ENCODE results near the gene FAM120B.

DNA sequence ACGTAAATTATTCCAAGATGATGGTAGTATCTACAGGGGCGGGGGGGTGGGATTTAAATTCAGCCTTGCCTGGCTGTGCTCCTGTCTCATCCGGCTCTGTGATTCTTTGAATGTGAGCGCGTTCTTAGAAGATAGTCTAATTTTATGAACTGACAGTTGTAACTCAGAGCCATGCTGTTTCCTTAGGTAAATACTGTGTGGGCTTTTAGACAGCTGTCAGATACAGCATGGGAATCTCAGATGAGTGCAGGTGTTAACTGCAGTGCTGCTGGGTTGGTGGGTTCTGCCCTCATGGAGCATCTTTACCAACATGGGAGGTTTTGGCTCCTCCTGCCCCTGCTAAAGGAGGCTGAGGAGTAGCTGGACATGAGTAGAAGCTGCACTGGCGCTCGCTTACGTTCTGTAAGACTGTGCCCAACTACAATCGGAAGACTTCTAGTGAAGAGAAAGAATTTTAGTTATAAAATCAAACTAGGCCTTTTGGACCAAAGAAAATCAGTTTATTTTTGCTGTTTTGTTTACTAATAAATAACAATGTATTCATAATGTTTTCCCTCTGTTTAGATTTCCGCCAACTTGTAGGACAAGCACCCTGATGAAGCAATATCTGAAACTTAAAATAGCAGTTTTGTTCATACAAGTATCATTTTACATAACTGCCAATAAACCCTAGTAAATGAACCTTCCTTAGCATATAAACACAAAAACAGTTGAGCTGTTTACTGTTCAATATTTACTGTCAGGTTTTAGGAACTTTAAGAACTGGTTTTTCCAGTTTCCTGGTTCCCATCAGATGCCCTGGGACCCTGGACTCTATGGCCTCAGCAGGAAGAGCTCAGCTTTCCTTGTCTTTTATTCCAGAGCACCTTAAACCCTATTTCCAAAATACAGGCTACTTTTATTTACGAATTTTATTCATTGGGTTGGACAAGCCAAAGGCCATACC lies 66.1 kb downstream of the FAM120B start:
- TF ChIP-seq, protein P1, sequence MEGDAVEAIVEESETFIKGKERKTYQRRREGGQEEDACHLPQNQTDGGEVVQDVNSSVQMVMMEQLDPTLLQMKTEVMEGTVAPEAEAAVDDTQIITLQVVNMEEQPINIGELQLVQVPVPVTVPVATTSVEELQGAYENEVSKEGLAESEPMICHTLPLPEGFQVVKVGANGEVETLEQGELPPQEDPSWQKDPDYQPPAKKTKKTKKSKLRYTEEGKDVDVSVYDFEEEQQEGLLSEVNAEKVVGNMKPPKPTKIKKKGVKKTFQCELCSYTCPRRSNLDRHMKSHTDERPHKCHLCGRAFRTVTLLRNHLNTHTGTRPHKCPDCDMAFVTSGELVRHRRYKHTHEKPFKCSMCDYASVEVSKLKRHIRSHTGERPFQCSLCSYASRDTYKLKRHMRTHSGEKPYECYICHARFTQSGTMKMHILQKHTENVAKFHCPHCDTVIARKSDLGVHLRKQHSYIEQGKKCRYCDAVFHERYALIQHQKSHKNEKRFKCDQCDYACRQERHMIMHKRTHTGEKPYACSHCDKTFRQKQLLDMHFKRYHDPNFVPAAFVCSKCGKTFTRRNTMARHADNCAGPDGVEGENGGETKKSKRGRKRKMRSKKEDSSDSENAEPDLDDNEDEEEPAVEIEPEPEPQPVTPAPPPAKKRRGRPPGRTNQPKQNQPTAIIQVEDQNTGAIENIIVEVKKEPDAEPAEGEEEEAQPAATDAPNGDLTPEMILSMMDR (IDR thresholded peaks at IDR 0.05) = no peak
- TF ChIP-seq POLR2AphosphoS5 (IDR thresholded peaks at IDR 0.05) (no peak), POLR2A (IDR thresholded peaks at IDR 0.05) (no peak)

Data from gastroesophageal sphincter (tissue), 3 donors.